Keratinocyte (primary cell): Measurements from ENCODE around the gene KAZALD1. TPM values are rescaled to one million over a fixed set of nuclear protein-coding genes. Genes with fewer than 3 reads are reported as not detected.

Experiments used
- DNase-seq: peaks from one replicate; pipeline ENCODE4 v3.0.0-alpha.2; 2011; ENCODE audit warnings: low read depth, missing footprints, low spot score
- FAIRE-seq: peaks from 2 replicates; lab custom pipeline; 2011; peaks lifted over from hg19 to GRCh38; lab: Jason Lieb, UNC
- H2AFZ ChIP-seq: 2 replicates; pipeline ENCODE4 v1.6.0; 2012; ENCODE audit warnings: low read length, control low read depth, inconsistent platforms; ENCODE audit not compliant: control insufficient read depth
- H3K27ac ChIP-seq: 2 replicates; pipeline ENCODE4 v1.5.1; 2011; ENCODE audit warnings: low read length; ENCODE audit not compliant: control insufficient read depth, insufficient read depth
- H3K27me3 ChIP-seq: 3 replicates; pipeline ENCODE4 v1.6.0; 2011; ENCODE audit warnings: low read length; ENCODE audit not compliant: control insufficient read depth, insufficient read depth; ENCODE audit errors: extremely low read depth
- H3K36me3 ChIP-seq, 2 experiments: 2 replicates in 1 of 2; 3 replicates in 1 of 2; pipeline ENCODE4 v1.5.1; 2011; ENCODE audit warnings: low read length in 2 of 2, mild to moderate bottlenecking in 1 of 2; ENCODE audit not compliant: control insufficient read depth in 2 of 2, insufficient read depth in 2 of 2; ENCODE audit errors: extremely low read depth in 1 of 2
- H3K4me1 ChIP-seq: 3 replicates; pipeline ENCODE4 v1.5.1; 2011; ENCODE audit warnings: low read length; ENCODE audit not compliant: control insufficient read depth, insufficient read depth; ENCODE audit errors: extremely low read depth
- H3K4me2 ChIP-seq: 3 replicates; pipeline ENCODE4 v1.6.0; 2011; ENCODE audit warnings: low read depth, low read length; ENCODE audit not compliant: control insufficient read depth, insufficient read depth; ENCODE audit errors: extremely low read depth
- H3K4me3 ChIP-seq, 3 experiments: fragments of 200-600 bp in 1 of 3; sonication (generic) in 1 of 3; 2 replicates in 2 of 3; 3 replicates in 1 of 3; pipeline ENCODE4 v1.5.1; 2011 to 2016; ENCODE audit warnings: low read length in 3 of 3, mild to moderate bottlenecking in 3 of 3, control low read depth in 2 of 3, inconsistent platforms in 1 of 3, low read depth in 1 of 3, mixed read lengths in 1 of 3, mixed run types in 1 of 3, moderate library complexity in 1 of 3; ENCODE audit not compliant: control insufficient read depth in 2 of 3, insufficient read depth in 2 of 3; ENCODE audit errors: extremely low read depth in 1 of 3
- H3K79me2 ChIP-seq: 2 replicates; pipeline ENCODE4 v1.6.0; 2012; ENCODE audit warnings: low read length; ENCODE audit not compliant: control insufficient read depth, insufficient read depth
- H3K9ac ChIP-seq: 3 replicates; pipeline ENCODE4 v1.6.0; 2011; ENCODE audit warnings: low read length; ENCODE audit not compliant: control insufficient read depth, insufficient read depth; ENCODE audit errors: extremely low read depth
- H3K9me1 ChIP-seq: 3 replicates; pipeline ENCODE4 v1.6.0; 2011; ENCODE audit warnings: low read length; ENCODE audit not compliant: control insufficient read depth, insufficient read depth; ENCODE audit errors: extremely low read depth
- H3K9me3 ChIP-seq: 2 replicates; pipeline ENCODE4 v1.5.1; 2012; ENCODE audit warnings: low read depth, low read length; ENCODE audit not compliant: control insufficient read depth
- H4K20me1 ChIP-seq: 3 replicates; pipeline ENCODE4 v1.6.0; 2011; ENCODE audit warnings: low read length; ENCODE audit not compliant: control insufficient read depth, insufficient read depth; ENCODE audit errors: extremely low read depth
- CTCF ChIP-seq, 3 experiments: IDR thresholded peaks in 1 of 3; conservative IDR thresholded peaks in 1 of 3; optimal IDR thresholded peaks in 1 of 3; 2 replicates in 2 of 3; 3 replicates in 1 of 3; pipeline versions ENCODE3 to v1.5.1; 2011; ENCODE audit warnings: low read length in 3 of 3, mild to moderate bottlenecking in 3 of 3, moderate library complexity in 2 of 3, control low read depth in 1 of 3, inconsistent platforms in 1 of 3; ENCODE audit not compliant: insufficient read depth in 2 of 3; ENCODE audit errors: extremely low read depth in 1 of 3
- EZH2 ChIP-seq: IDR thresholded peaks from one replicate; pipeline ENCODE4 v1.6.1; 2012; ENCODE audit warnings: inconsistent platforms, mild to moderate bottlenecking, low read length, moderate library complexity
- dilution Hi-C: fragments of 300-500 bp; cut with MboI; formaldehyde crosslinking; loops from one replicate; pipeline ENCODE4 v1.7.0; 2020; ENCODE audit warnings: low sequenced_read_pairs; ENCODE audit not compliant: extremely low pct_ligation_motif_present
- polyA plus RNA-seq, 5 experiments: library from polyadenylated mRNA; depleted of rRNA in 3 of 5; stranded (reverse) in 3 of 5; stranded (forward) in 1 of 5; unstranded in 1 of 5; fragments of >200 nt; gene quantifications; 1 replicate in 1 of 5; 2 replicates in 3 of 5; 3 replicates in 1 of 5; pipeline versions ENCODE4 v1.2.1 to v1.2.3, GENCODE V29; 2011 to 2012; ENCODE audit warnings: missing spikeins in 2 of 5, low read depth in 1 of 5, low replicate concordance in 1 of 5

Gene KAZALD1
- polyA plus RNA-seq, 1 donor (not counting 4 experiments of a cell fraction or from before 2014, with no cell fraction given), result 0.08 TPM

- peaks cover 6% of the 10 kb centered on the region for H3K79me2 ChIP-seq
- H3K9ac ChIP-seq, result peak overlapping the region; percentile 98
- H4K20me1 ChIP-seq, result no peaks in the 10 kb centered on the region
- no peaks in the 10 kb centered on the region for H3K9me1 ChIP-seq
- TF ChIP-seq CTCF (optimal IDR thresholded peaks at IDR 0.05 in 1 of 3, IDR thresholded peaks at IDR 0.05 in 1 of 3, conservative IDR thresholded peaks at IDR 0.05 in 1 of 3; ENCODE audit: extremely low read depth in 1 of 3, insufficient read depth in 2 of 3, low read length in 3 of 3) (no peak), EZH2 (no peak)
- H3K27ac ChIP-seq, result peak overlapping the region; percentile 97
- peak overlapping the region; percentile 100 for H2AFZ ChIP-seq
- H3K4me1 ChIP-seq, result peaks cover 19% of the 10 kb centered on the region
- peaks cover 26% of the 10 kb centered on the region for H3K27me3 ChIP-seq
- H3K4me2 ChIP-seq, result peak overlapping the region; percentile 96
- FAIRE-seq, result no peak
- no peaks in the 10 kb centered on the region for H3K9me3 ChIP-seq
- dilution Hi-C loops, result no loop called here
- no peaks in the 10 kb centered on the region for H3K36me3 ChIP-seq
- DNase-seq, result no peak
- H3K4me3 ChIP-seq, result peak overlapping the region; percentile 85 to 96 (median 95)
Measured at GRCh38 chr10:101060951-101061623, 702 bp upstream of the KAZALD1 start.

GRCh38 chr10:101062232-101063049, 652 bp downstream of the KAZALD1 start:
- Histone ChIP-seq H3K4me2 (peak overlapping the region; percentile 76), H3K9me1 (no peaks in the 10 kb centered on the region), H3K4me1 (peaks cover 25% of the 10 kb centered on the region), H2AFZ (no peak overlapping the region), H3K4me3 (peak overlapping the region in 2 of 3 experiments; percentile 18 to 43), H4K20me1 (no peaks in the 10 kb centered on the region), H3K9ac (no peak overlapping the region), H3K27me3 (peaks cover 26% of the 10 kb centered on the region), H3K79me2 (peaks cover 6% of the 10 kb centered on the region), H3K27ac (no peak overlapping the region), H3K36me3 (no peaks in the 10 kb centered on the region), H3K9me3 (no peaks in the 10 kb centered on the region)
- no peak for FAIRE-seq
- TF ChIP-seq CTCF (optimal IDR thresholded peaks at IDR 0.05 in 1 of 3, IDR thresholded peaks at IDR 0.05 in 1 of 3, conservative IDR thresholded peaks at IDR 0.05 in 1 of 3; ENCODE audit: extremely low read depth in 1 of 3, insufficient read depth in 2 of 3, low read length in 3 of 3), result peak; percentile 29 to 74 (median 33)
- TF ChIP-seq EZH2, result peak; percentile 77
- no peak for DNase-seq
- dilution Hi-C loops, result no loop called here
